ENCODE results near the gene LRATD1.

DNA sequence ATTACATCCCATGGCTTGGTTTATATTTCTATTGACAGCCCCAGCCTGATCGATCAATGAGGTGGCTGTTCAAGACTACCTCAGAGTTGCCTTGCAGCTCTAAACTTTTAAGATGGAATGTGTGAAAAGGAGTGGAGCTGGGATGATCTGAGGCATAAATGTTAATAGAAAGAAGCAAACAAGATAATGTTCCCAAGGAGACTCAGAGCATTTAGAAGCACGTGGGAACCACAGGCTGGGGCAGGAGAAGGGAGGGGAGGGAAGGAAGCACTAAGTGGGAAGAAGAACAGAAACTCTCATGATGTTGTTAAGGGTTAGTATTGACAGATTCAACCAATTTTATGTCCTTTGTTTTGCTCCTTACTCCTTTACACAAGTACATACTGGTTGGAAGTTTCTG is 28.8 kb upstream of the LRATD1 start:
- TF ChIP-seq POLR2A (IDR thresholded peaks at IDR 0.05): no peak
- TF ChIP-seq, protein P1, sequence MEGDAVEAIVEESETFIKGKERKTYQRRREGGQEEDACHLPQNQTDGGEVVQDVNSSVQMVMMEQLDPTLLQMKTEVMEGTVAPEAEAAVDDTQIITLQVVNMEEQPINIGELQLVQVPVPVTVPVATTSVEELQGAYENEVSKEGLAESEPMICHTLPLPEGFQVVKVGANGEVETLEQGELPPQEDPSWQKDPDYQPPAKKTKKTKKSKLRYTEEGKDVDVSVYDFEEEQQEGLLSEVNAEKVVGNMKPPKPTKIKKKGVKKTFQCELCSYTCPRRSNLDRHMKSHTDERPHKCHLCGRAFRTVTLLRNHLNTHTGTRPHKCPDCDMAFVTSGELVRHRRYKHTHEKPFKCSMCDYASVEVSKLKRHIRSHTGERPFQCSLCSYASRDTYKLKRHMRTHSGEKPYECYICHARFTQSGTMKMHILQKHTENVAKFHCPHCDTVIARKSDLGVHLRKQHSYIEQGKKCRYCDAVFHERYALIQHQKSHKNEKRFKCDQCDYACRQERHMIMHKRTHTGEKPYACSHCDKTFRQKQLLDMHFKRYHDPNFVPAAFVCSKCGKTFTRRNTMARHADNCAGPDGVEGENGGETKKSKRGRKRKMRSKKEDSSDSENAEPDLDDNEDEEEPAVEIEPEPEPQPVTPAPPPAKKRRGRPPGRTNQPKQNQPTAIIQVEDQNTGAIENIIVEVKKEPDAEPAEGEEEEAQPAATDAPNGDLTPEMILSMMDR (IDR thresholded peaks at IDR 0.05): no peak
- no peak for TF ChIP-seq EP300 (IDR thresholded peaks at IDR 0.05)

All from tibial nerve (tissue), 4 donors.